ENCODE data around the gene CYP2A6.
"Not testable (repeated sequence)": the region's sequence is repeated elsewhere in the genome, so short reads cannot be mapped to it uniquely, and the experiment has no call there.

The CYP2A6 gene, protein sequence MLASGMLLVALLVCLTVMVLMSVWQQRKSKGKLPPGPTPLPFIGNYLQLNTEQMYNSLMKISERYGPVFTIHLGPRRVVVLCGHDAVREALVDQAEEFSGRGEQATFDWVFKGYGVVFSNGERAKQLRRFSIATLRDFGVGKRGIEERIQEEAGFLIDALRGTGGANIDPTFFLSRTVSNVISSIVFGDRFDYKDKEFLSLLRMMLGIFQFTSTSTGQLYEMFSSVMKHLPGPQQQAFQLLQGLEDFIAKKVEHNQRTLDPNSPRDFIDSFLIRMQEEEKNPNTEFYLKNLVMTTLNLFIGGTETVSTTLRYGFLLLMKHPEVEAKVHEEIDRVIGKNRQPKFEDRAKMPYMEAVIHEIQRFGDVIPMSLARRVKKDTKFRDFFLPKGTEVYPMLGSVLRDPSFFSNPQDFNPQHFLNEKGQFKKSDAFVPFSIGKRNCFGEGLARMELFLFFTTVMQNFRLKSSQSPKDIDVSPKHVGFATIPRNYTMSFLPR

DNA sequence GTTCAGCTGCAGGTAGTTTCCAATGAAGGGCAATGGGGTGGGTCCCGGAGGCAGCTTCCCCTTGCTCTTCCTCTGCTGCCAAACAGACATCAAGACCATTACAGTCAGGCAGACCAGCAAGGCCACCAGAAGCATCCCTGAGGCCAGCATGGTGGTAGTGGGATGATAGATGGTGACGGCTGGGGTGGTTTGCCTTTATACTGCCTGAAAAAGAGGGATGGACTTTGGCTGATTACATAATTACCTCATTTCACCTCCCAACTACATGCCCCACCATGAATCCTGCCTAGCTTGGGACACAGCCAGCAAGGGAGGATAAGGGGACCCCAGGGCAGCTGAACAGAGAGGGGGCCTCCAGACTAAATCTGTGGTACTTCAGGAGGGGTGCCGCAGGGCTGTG lies at the start of gene CYP2A6:
TSS of gene CYP2A6 (minus strand) at position 171 of the 400 bp plus-strand sequence. CDS start at position 150, 21 bp downstream.
- DNase-seq: not testable (repeated sequence)

- not testable (repeated sequence) for DNase-seq
Observed at GRCh38 chr19:40899964-40900363, 49.7 kb upstream of the CYP2A6 start.

DNA sequence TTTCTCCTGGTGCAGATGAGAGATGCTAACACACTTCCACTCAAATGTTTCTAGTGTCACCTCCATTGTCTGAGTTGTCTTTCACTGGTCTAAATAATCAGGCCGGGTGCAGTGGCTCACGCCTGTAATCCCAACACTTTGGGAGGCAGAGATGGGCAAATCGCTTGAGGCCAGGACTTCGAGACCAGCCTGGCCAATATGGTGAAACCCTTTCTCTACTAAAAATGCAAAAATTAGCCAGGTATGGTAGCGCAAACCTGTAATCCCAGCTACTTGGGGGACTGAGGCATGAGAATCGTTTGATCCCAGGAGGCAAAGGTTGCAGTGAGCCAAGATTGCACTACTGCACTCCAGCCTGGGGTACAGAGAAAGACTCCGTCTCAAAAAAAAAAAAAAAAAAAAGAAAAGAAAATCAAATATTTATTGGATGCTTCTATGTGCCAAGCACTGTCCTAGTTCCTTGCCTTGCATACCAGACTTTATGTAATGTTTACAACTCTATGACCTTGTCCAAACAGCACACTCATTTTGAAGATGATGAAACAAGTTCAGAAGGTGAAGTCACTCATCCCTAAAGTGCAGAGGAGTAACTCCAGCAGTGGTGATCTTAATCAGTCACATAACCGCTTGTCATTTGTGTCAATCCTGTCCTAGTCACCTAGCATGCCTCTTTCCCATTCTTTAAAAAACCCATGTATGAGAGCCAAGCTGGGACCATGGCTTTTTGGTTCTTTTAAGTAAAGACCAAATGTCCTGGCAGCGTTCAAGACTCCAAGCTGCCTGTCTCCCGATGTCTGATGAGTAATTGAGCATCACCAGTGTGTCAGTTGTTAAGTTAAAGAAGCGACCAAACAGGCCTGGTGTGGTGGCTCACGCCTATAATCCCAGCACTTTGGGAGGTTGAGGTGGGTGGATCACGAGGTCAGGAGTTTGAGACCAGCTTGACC lies 46.9 kb upstream of the CYP2A6 start:
- not testable (repeated sequence) for DNase-seq

GRCh38 chr19:40896418-40896796 lies 46.2 kb upstream of the CYP2A6 start:
- no peak for DNase-seq

GRCh38 chr19:40893112-40893511 lies 42.9 kb upstream of the CYP2A6 start:
- DNase-seq: no peak

- DNase-seq: no peak
Observed at GRCh38 chr19:40889366-40889765, 39.1 kb upstream of the CYP2A6 start.

GRCh38 chr19:40888191-40888590 lies 37.9 kb upstream of the CYP2A6 start:
- no peak for DNase-seq

DNA sequence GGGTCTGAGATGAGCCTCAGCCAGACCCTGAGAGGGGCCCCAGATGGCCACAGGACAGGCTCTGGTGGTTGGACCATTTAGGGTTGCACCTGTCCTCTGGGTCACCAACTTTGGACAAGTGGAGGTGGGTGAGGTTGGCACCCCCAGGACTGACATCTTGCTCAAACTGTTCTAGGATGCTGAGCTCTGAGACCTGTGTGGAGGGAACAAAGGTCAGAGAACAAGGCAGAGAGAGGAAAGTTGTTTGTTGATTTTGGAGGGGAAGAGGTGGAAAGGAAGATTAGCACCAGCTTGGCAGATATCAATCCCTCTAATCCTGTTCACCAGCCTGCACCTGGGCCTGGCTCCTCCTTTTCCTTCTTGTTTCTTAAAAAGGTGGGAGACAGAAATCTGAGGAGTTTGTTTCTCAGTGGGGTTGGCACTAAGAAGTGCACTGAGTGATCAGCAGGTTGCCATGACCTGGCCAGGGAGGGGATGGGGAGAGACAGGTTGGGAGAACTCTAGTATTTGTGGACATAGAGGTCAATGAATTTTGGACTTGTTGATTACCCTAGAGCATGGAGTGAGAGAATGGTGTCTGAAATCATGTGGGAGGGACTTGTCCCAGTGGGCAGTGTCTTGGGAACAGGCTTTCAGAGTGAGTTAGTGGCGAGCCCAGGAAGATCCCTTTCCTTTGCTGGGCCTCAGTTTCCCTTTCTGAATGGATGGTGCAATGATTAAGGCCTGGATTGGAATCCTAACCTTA lies 34.1 kb upstream of the CYP2A6 start:
- not testable (repeated sequence) for DNase-seq

DNA sequence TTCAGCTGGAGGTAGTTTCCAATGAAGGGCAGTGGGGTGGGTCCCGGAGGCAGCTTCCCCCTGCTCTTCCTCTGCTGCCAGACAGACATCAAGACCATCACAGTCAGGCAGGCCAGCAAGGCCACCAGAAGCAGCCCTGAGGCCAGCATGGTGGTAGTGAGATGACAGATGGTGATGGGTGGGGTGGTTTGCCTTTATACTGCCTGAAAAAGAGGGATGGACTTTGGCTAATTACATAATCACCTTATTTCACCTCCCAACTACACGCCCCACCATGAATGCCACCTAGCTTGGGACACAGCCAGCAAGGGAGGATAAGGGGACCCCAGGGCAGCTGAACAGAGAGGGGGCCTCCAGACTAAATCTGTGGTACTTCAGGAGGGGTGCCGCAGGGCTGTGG lies 31.8 kb upstream of the CYP2A6 start, which contains the start of gene CYP2A7:
TSS of gene CYP2A7 (minus strand) at position 170 of the 400 bp plus-strand sequence. CDS start at position 149, 21 bp downstream.
- not testable (repeated sequence) for DNase-seq

DNA sequence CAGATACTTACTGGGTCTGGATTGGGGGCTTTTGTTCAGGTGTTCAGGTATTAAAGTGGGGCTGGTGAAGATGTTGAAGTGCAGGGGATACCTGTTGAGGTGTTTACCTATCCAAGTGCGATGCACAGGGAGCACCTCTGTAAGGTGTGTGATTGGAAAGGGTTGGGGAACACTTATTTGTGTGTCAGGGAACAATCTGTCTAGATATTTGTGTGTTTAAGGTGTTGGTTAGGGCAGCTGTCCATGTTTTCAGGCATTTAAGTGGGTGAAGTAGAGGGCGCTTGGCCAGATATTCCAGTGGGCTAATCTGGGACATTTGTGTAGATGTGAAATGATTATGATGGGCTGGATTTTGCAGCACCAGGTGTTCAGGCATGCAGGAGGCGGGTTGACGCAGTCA lies 29.1 kb upstream of the CYP2A6 start:
- DNase-seq: not testable (repeated sequence)

DNA sequence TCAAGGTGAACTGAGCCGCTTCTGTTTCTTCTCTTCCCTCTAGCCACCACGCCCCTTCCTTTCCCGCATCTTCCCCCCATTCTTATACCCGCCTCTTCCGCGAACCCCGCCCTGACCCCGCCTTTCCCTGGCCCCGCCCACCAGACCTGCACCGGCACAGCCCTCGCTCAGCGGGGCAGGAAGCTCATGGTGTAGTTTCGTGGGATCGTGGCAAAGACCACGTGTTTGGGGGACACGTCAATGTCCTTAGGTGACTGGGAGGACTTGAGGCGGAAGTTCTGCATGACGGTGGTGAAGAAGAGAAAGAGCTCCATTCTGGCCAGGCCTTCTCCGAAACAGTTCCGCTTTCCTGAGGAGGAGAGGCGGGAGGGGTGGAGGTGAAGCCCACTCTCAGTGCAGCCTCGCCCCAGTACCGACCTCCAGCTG lies 25.3 kb upstream of the CYP2A6 start:
- not testable (repeated sequence) for DNase-seq

DNA sequence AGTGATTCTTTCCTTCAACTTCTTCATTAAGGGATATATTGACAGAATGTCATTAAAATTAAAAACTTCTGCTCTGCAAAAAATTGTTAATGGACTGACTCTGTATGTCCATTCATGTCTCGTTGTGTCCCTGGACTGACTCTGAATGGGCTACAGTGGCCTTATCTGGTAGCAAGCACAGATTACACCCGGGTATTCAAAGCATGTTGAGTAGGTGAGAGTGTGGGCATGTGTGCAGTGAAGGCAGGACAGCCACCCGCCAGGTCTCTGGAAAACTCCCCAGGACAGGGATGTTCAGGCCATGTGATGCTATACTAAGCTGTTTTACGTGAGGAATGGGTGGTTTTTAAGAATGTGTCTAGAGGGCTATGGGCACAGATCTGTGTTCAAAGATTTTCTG lies 24.6 kb upstream of the CYP2A6 start:
- DNase-seq: not testable (repeated sequence)

GRCh38 chr19:40873873-40874272 lies 23.6 kb upstream of the CYP2A6 start:
- not testable (repeated sequence) for DNase-seq

GRCh38 chr19:40872209-40872608 lies 22.0 kb upstream of the CYP2A6 start:
- DNase-seq: no peak

GRCh38 chr19:40867701-40868100 lies 17.5 kb upstream of the CYP2A6 start:
- DNase-seq: no peak

DNA sequence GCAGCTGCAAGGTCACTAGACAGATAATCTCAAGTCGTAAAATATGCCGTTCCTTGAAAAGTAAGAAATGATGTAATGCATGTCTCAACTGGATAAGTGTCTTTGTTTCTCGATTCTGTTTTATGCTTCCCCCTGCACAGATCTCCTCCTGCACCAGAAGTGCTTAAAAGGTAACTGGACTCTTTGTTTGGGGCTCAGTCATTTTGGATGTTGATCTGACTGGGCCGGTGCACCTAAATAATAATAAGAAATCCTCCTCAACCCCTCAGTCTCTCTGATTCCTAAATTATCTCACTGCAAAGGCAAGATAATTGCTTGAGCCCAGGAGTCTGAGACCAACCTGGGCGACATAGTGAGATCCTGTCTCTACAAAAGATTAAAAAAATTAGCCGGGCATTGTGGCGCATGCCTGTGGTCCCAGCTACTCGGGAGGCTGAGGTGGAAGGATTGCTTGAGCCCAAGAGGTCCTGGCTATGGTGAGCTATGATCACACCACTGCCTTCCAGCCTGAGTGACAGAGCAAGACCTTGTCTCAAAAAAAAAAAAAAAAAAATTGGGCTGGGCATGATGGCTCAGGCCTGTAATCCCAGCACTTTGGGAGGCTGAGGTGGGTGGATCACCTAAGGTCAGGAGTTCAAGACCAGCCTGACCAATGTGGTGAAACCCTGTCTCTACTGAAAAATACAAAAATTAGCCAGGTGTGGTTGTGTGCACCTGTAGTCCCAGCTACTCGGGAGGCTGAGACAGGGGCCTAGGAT lies 14.7 kb upstream of the CYP2A6 start:
- DNase-seq: not testable (repeated sequence)

DNA sequence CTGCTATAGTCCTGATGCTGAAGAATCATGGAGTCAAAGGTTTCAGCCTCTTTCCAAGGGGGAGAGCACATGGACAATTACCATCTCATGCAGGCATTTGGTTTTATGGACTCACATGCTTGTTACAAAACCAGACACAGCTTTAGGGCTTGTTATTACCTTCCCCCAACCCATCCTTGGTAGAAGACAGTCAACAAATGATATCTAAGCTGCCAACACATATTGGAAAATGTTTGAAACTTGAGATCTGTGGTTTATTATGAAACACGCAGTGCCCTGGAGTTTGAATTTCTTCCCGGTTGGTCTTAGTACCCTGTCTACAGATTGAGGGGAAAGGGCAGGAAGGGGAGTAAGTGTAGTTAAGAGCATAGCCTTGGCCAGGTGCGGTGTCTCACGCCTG lies 12.5 kb upstream of the CYP2A6 start:
- no peak for DNase-seq

GRCh38 chr19:40862333-40862732 lies 12.1 kb upstream of the CYP2A6 start:
- DNase-seq: no peak

DNA sequence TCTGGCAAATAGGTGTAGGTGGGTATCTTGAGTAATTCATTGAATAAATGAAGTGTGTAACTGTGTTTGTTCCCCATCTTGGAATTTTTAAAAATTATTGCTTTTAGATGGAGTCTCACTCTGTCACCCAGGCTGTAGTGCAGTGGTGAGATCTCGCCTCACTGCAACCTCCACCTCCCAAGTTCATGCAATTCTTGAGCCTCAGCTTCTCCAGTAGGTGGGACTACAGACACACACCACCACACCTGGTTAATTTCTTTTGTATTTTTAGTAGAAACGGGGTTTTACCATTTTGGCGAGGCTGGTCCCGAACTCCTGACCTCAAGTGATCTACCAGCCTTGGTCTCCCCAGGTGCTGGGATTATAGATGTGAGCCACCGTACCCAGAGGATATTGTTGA lies 7.9 kb upstream of the CYP2A6 start:
- DNase-seq: no peak

DNA sequence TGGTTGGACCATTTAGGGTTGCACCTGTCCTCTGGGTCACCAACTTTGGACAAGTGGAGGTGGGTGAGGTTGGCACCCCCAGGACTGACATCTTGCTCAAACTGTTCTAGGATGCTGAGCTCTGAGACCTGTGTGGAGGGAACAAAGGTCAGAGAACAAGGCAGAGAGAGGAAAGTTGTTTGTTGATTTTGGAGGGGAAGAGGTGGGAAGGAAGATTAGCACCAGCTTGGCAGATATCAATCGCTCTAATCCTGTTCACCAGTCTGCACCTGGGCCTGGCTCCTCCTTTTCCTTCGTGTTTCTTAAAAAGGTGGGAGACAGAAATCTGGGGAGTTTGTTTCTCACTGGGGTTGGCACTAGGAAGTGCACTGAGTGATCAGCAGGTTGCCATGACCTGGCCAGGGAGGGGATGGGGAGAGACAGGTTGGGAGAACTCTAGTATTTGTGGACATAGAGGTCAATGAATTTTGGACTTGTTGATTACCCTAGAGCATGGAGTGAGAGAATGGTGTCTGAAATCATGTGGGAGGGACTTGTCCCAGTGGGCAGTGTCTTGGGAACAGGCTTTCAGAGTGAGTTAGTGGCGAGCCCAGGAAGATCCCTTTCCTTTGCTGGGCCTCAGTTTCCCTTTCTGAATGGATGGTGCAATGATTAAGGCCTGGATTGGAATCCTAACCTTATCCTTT lies 2.4 kb upstream of the CYP2A6 start:
- not testable (repeated sequence) for DNase-seq

GRCh38 chr19:40846722-40847121 lies 3.5 kb downstream of the CYP2A6 start:
- DNase-seq: not testable (repeated sequence)
